Tibial nerve (tissue), 4 donors: ENCODE measurements around the gene PIK3CD. TPM values are rescaled to one million over a fixed set of nuclear protein-coding genes. Genes with fewer than 3 reads are reported as not detected.
"Not testable (repeated sequence)": the region's sequence is repeated elsewhere in the genome, so short reads cannot be mapped to it uniquely, and the experiment has no call there.

Experiments used
- DNase-seq, 2 donors: peaks; one replicate each; pipeline ENCODE4 v3.0.0-alpha.2; 2019; ENCODE audit warnings: low spot score in 2 of 2
- H3K27ac ChIP-seq, 4 donors: fragments of 200-600 bp; sonication (generic) in 3 of 4; one replicate each; pipeline ENCODE4 v1.5.1; 2017 to 2019; ENCODE audit warnings: mild to moderate bottlenecking in 1 of 4
- H3K27me3 ChIP-seq, 2 donors: fragments of 200-600 bp; sonication (generic) in 1 of 2; one replicate each; pipeline versions ENCODE4 v1.5.1 to v1.6.0; 2017 to 2019
- H3K36me3 ChIP-seq, 3 donors: fragments of 200-600 bp; sonication (generic); one replicate each; pipeline ENCODE4 v1.5.1; 2018 to 2019
- H3K4me1 ChIP-seq, 4 donors: fragments of 200-600 bp; sonication (generic) in 3 of 4; one replicate each; pipeline ENCODE4 v1.5.1; 2017 to 2019
- H3K4me3 ChIP-seq, 4 donors: fragments of 200-600 bp; sonication (generic) in 3 of 4; one replicate each; pipeline ENCODE4 v1.5.1; 2017 to 2019; ENCODE audit warnings: mild to moderate bottlenecking in 1 of 4, moderate library complexity in 1 of 4
- H3K9me3 ChIP-seq, 4 donors: fragments of 200-600 bp; sonication (generic) in 3 of 4; one replicate each; pipeline ENCODE4 v1.5.1; 2017 to 2019
- CTCF ChIP-seq, 5 experiments: fragments of 200-600 bp in 3 of 5; fragments of 450-650 bp in 2 of 5; sonication (generic) in 3 of 5; IDR thresholded peaks; one replicate each; pipeline ENCODE4 v1.5.1; 2016 to 2019; ENCODE audit warnings: antibody characterized with exemption in 5 of 5, mild to moderate bottlenecking in 3 of 5, moderate library complexity in 2 of 5
- EP300 ChIP-seq, 2 donors: sonication (generic); formaldehyde crosslinking; IDR thresholded peaks; one replicate each; pipeline ENCODE4 v1.6.1; 2017; ENCODE audit warnings: antibody characterized with exemption in 2 of 2, mild to moderate bottlenecking in 1 of 2
- POLR2A ChIP-seq, 2 donors: fragments of 450-650 bp; IDR thresholded peaks; one replicate each; pipeline ENCODE4 v1.6.1; 2017; ENCODE audit warnings: antibody characterized with exemption in 2 of 2, mild to moderate bottlenecking in 2 of 2, moderate library complexity in 2 of 2
- WGBS, 2 donors: methylation state at CpG; one replicate each; pipeline ENCODE4 v1.1.5; 2018; 5-methylcytosine and 5-hydroxymethylcytosine counted together
- total RNA-seq, 4 donors: library from RNA; depleted of rRNA; stranded (reverse); fragments of >200 nt; gene quantifications; one replicate each; pipeline ENCODE4 v1.1.0, GENCODE V29; 2016

Gene PIK3CD
- total RNA-seq, 4 donors from 2014 or later: 6.9 to 18.0 (median 10.2) TPM

DNA sequence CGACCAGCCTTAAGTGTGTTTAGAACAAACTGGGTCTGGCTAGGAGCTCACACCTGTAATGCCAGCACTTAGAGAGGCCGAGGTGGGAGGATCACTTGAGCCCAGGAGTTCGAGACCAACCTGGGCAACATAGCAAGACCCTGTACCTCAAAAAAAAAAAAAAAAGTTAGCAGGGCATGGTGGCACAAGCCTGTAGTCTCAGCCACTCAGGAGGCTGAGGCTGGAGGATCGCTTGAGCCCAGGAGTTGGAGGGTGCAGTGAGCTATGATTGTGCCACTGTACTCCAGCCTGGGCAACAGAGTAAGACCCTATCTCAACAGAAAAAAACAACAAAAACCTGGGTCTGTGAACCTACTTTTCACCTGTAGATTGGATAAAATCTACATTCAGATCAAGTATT, 54.6 kb downstream of the PIK3CD start:
- TF ChIP-seq POLR2A (IDR thresholded peaks at IDR 0.05) (no peak), CTCF (IDR thresholded peaks at IDR 0.05) (no peak), EP300 (IDR thresholded peaks at IDR 0.05) (no peak)
- no peak for DNase-seq
- Histone ChIP-seq H3K27ac (no peak overlapping the region), H3K27me3 (no peaks in the 10 kb centered on the region), H3K4me1 (no peaks in the 10 kb centered on the region), H3K36me3 (peaks cover 0 to 14% (median 0%) of the 10 kb centered on the region in 3 donors), H3K9me3 (no peaks in the 10 kb centered on the region), H3K4me3 (no peak overlapping the region)
- WGBS, 2 donors: 93 to 94% methylated on average over 4 of the region's 4 CpGs

DNA sequence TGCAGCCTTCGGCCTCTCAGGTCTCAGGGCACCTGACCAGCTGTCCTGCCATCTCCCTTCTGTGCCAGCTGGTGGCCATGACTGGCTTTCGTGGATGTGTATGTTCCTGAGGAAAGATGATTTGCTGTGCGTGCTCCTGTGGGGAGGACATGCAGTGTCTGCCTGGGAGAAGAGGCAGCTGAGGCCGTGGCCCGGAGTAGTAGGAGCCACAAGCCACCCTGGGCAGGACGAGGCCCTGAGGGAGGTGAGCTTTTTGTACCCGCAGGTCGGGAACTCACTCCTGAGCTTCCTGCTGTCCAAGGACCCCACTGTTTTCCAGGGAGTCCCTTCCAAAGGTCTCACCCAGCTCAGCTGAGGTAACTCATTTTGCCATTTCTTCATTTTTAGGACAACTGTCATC, 58.5 kb downstream of the PIK3CD start:
- Histone ChIP-seq H3K4me1 (no peaks in the 10 kb centered on the region), H3K9me3 (no peaks in the 10 kb centered on the region), H3K4me3 (no peak overlapping the region), H3K27me3 (no peaks in the 10 kb centered on the region), H3K27ac (no peak overlapping the region), H3K36me3 (peaks cover 0 to 41% (median 0%) of the 10 kb centered on the region in 3 donors)
- TF ChIP-seq POLR2A (IDR thresholded peaks at IDR 0.05) (no peak), CTCF (IDR thresholded peaks at IDR 0.05) (no peak), EP300 (IDR thresholded peaks at IDR 0.05) (no peak)
- DNase-seq: no peak
- 86 to 93% methylated on average over 8 of the region's 8 CpGs for WGBS, 2 donors

- WGBS, 2 donors: 83 to 91% methylated on average over 9 of the region's 9 CpGs
- no peaks in the 10 kb centered on the region for H3K27me3 ChIP-seq
- peaks cover 0 to 56% (median 0%) of the 10 kb centered on the region in 3 donors for H3K36me3 ChIP-seq
- H3K27ac ChIP-seq: no peak overlapping the region
- H3K4me1 ChIP-seq: no peaks in the 10 kb centered on the region
- no peak for TF ChIP-seq CTCF (IDR thresholded peaks at IDR 0.05)
- TF ChIP-seq EP300 (IDR thresholded peaks at IDR 0.05): no peak
- no peak for TF ChIP-seq POLR2A (IDR thresholded peaks at IDR 0.05)
- no peak overlapping the region for H3K4me3 ChIP-seq
- no peaks in the 10 kb centered on the region for H3K9me3 ChIP-seq
- DNase-seq: no peak
Observed at GRCh38 chr1:9711466-9712020, 60.0 kb downstream of the PIK3CD start.

DNA sequence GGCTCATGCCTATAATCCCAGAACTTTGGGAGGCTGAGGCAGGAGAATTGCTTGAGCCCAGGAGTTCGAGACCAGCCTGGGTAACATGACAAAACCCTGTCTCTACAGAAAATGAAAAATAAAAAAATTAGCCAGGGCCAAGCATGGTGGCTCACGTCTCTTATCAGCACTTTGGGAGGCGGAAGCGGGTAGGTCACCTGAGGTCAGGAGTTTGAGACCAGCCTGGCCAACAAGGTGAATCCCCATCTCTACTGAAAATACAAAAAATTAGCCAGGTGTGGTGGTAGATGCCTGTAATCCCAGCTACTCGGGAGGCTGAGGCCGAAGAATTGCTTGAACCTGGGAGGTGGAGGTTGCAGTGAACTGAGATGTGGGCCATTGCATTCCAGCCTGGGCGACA, 61.2 kb downstream of the PIK3CD start:
- not testable (repeated sequence) for H3K27me3 ChIP-seq, H3K4me1 ChIP-seq, H3K4me3 ChIP-seq, H3K27ac ChIP-seq, H3K9me3 ChIP-seq, DNase-seq
- WGBS, 2 donors: 94 to 96% methylated on average over 7 of the region's 7 CpGs
- peaks cover 0 to 63% (median 0%) of the 10 kb centered on the region in 3 donors for H3K36me3 ChIP-seq

DNA sequence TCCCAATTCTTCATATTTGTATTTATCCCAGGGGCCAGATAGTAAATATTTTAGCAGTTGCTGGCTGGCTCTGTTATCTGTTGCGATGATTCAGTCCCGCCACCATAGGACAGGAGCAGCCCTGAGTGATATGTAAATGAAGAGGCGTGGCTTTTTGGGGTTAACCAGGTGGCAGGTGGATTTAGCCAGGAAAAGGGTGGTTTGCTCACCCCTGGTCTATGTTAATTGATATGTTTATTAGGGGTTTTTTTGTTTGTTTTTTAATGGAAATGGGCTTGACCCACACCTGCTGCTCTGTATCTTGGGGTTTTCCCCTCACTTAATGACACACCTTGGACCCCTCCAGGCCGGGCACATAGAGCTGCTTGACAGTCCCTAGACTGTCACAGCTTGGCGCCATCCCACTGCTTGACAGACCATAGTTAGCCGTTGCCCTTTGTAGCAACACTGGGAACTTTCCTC, 62.8 kb downstream of the PIK3CD start:
- TF ChIP-seq CTCF (IDR thresholded peaks at IDR 0.05) (no peak), EP300 (IDR thresholded peaks at IDR 0.05) (no peak), POLR2A (IDR thresholded peaks at IDR 0.05) (no peak)
- Histone ChIP-seq H3K4me1 (peaks cover 0 to 16% (median 7%) of the 10 kb centered on the region in 4 donors), H3K4me3 (no peak overlapping the region), H3K36me3 (peaks cover 0 to 74% (median 7%) of the 10 kb centered on the region in 3 donors), H3K27ac (no peak overlapping the region), H3K27me3 (no peaks in the 10 kb centered on the region), H3K9me3 (no peaks in the 10 kb centered on the region)
- DNase-seq: no peak
- 58 to 59% methylated on average over 6 of the region's 6 CpGs for WGBS, 2 donors
